Common myeloid progenitor, CD34-positive (primary cell): ENCODE measurements around the gene STAG1.
A peak's percentile ranks its signal among the peaks of the same experiment; 100 is the strongest.
"Not testable (repeated sequence)": the region's sequence is repeated elsewhere in the genome, so short reads cannot be mapped to it uniquely, and the experiment has no call there.

ENCODE experiments used
- CTCF ChIA-PET: fragments of 350-600 bp; sonication (Branson Sonifier 250); formaldehyde crosslinking; loops from one replicate; lab custom pipeline; 2021; ENCODE audit warnings: antibody characterized with exemption; lab: Charles Lee
- POLR2A ChIA-PET: fragments of 350-600 bp; sonication (Branson Sonifier 250); formaldehyde crosslinking; loops from one replicate; lab custom pipeline; 2021; ENCODE audit warnings: antibody characterized with exemption; lab: Charles Lee
- DNase-seq, 3 donors: peaks; one replicate each; pipeline versions ENCODE4 v3.0.0 to v3.0.0-alpha.2; 2013
- H3K27ac ChIP-seq, 2 experiments: 1 replicate in 1 of 2; 2 replicates in 1 of 2; pipeline ENCODE4 v1.7.0; 2013; ENCODE audit warnings: inconsistent platforms in 2 of 2, low read length in 2 of 2, mild to moderate bottlenecking in 2 of 2, low read depth in 1 of 2, moderate library complexity in 1 of 2; ENCODE audit not compliant: severe bottlenecking in 2 of 2, insufficient read depth in 1 of 2, poor library complexity in 1 of 2
- H3K27me3 ChIP-seq, 5 experiments: replicated peaks in 2 of 5; 1 replicate in 3 of 5; 2 replicates in 2 of 5; pipeline versions ENCODE4 v1.6.1 to v1.7.0; 2013; ENCODE audit warnings: low read length in 4 of 5, mild to moderate bottlenecking in 2 of 5, moderate library complexity in 2 of 5, inconsistent platforms in 1 of 5; ENCODE audit not compliant: insufficient read depth in 5 of 5, control insufficient read depth in 4 of 5
- H3K36me3 ChIP-seq, 4 experiments: 1 replicate in 2 of 4; 2 replicates in 2 of 4; pipeline versions ENCODE4 v1.6.1 to v1.7.0; 2013; ENCODE audit warnings: low read length in 3 of 4, control low read depth in 1 of 4, mild to moderate bottlenecking in 1 of 4; ENCODE audit not compliant: control insufficient read depth in 4 of 4, insufficient read depth in 4 of 4
- H3K4me1 ChIP-seq, 4 experiments: 1 replicate in 3 of 4; 2 replicates in 1 of 4; pipeline versions ENCODE4 v1.6.1 to v1.7.1; 2013; ENCODE audit warnings: low read length in 3 of 4, mild to moderate bottlenecking in 3 of 4, control low read depth in 1 of 4, inconsistent platforms in 1 of 4, moderate library complexity in 1 of 4; ENCODE audit not compliant: control insufficient read depth in 4 of 4, insufficient read depth in 4 of 4; ENCODE audit errors: control extremely low read depth in 1 of 4
- H3K4me3 ChIP-seq, 7 experiments: 1 replicate in 4 of 7; 2 replicates in 3 of 7; pipeline versions ENCODE4 v1.5.1 to v1.7.0; 2013; ENCODE audit warnings: mild to moderate bottlenecking in 7 of 7, low read length in 6 of 7, moderate library complexity in 6 of 7, inconsistent platforms in 2 of 7, low read depth in 2 of 7, control low read depth in 1 of 7; ENCODE audit not compliant: insufficient read depth in 4 of 7, control insufficient read depth in 1 of 7; ENCODE audit errors: extremely low read depth in 1 of 7
- H3K9me3 ChIP-seq, 5 experiments: 1 replicate in 4 of 5; 2 replicates in 1 of 5; pipeline versions ENCODE4 v1.6.1 to v1.7.1; 2013; ENCODE audit warnings: low read length in 4 of 5, mild to moderate bottlenecking in 2 of 5, inconsistent platforms in 1 of 5, low read depth in 1 of 5, moderate library complexity in 1 of 5; ENCODE audit not compliant: control insufficient read depth in 4 of 5, insufficient read depth in 2 of 5; ENCODE audit errors: control extremely low read depth in 1 of 5
- WGBS: methylation state at CpG from one replicate; pipeline ENCODE4 v1.1.5; 2013; ENCODE audit not compliant: insufficient coverage; 5-methylcytosine and 5-hydroxymethylcytosine counted together

The STAG1 gene

DNA sequence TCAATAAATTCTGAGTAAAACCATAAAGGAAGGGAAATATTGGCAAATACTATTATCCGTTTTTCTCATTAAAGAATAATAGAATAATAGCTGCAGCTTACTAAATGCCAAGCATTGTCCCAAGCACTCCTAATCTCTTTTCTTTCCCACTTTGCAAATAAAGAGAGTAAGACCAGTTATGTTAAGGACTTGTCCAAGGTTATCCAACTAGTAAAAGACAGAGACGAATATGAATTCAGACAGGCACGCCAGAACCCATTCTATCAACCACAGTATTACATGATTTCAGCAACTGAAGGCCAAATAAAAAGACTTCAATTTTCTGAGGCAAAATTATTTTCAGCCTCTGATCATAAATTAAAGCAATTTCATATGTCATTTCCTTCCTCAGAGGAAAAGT lies 235.5 kb downstream of the STAG1 start:
- ChIA-PET POLR2A (no interaction called here), CTCF (no interaction called here)

GRCh38 chr3:136516095-136516494 lies 236.1 kb downstream of the STAG1 start:
- Histone ChIP-seq H3K4me1 (peaks cover 0 to 10% (median 0%) of the 10 kb centered on the region in 4 experiments), H3K9me3 (no peaks in the 10 kb centered on the region), H3K27ac (no peak overlapping the region), H3K36me3 (peaks cover 0 to 3% (median under 1%) of the 10 kb centered on the region in 4 experiments), H3K4me3 (no peak overlapping the region), H3K27me3 (no peaks in the 10 kb centered on the region)
- ChIA-PET POLR2A (no interaction called here), CTCF (no interaction called here)
- DNase-seq: no peak
- WGBS: 100% methylated on average over 2 of the region's 5 CpGs

More for the DNA sequence above, 235.5 kb downstream of the STAG1 start:
- Histone ChIP-seq H3K4me1 (peaks cover 0 to 10% (median 0%) of the 10 kb centered on the region in 4 experiments), H3K27me3 (no peaks in the 10 kb centered on the region), H3K4me3 (no peak overlapping the region), H3K9me3 (no peaks in the 10 kb centered on the region), H3K36me3 (peaks cover 0 to 4% (median 2%) of the 10 kb centered on the region in 4 experiments), H3K27ac (peak overlapping the region; percentile 10 to 29)
- 17% methylated on average over 2 of the region's 3 CpGs for WGBS
- peak in 2 of 3 donors; percentile 20 to 41 for DNase-seq

DNA sequence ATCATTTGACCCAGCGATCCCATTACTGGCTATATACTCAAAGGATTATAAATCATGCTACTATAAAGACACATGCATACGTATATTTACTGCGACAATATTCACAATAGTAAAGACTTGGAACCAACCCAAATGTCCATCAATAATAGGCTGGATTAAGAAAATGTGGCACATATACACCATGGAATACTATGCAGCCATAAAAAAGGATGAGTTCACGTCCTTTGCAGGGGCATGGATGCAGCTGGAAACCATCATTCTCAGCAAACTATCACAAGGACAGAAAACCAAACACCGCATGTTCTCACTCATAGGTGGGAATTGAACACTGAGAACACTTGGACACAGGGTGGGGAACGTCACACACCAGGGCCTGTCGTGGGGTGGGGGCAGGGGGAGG lies 237.6 kb downstream of the STAG1 start:
- 100% methylated on average over 1 of the region's 7 CpGs for WGBS
- H3K27me3 ChIP-seq, H3K4me3 ChIP-seq, H3K27ac ChIP-seq, DNase-seq, H3K9me3 ChIP-seq, H3K36me3 ChIP-seq, CTCF ChIA-PET, POLR2A ChIA-PET: not testable (repeated sequence)
- H3K4me1 ChIP-seq: peaks cover 0 to 10% (median 0%) of the 10 kb centered on the region in 4 experiments

GRCh38 chr3:136513367-136513766 lies 238.8 kb downstream of the STAG1 start:
- ChIA-PET CTCF (no interaction called here), POLR2A (interaction anchor here (0.6 to 0.7 kb wide), 2 partner anchors 28 to 102 kb away, joined by 4 to 9 read pairs; no protein-coding TSS in a partner anchor)
- no CpG with 5 or more reads among the region's 2 CpGs for WGBS
- Histone ChIP-seq H3K4me3 (no peak overlapping the region), H3K36me3 (peaks cover 0 to 4% (median 2%) of the 10 kb centered on the region in 4 experiments), H3K27me3 (no peaks in the 10 kb centered on the region), H3K9me3 (no peaks in the 10 kb centered on the region), H3K4me1 (peaks cover 0 to 10% (median 0%) of the 10 kb centered on the region in 4 experiments), H3K27ac (no peak overlapping the region)
- DNase-seq: no peak

DNA sequence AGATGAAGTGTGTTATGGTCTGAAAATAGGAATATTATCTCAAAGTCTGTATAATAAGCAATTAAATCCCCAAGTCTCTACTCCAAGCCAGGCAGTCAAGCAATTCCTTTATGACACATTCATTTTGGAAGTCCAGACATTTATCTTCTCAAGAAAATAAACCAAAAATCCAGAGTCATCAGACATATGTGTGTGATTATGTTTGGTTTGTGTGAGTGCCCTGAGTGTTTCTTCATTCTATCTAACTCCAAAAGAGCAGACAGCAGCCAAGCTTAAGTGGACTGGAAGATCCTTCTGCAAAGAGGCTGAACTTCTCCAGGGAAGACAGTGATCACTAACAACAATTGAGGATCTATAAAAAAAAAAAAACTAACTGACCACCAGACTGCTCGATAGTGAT lies 239.8 kb downstream of the STAG1 start:
- peaks cover 0 to 10% (median 0%) of the 10 kb centered on the region in 4 experiments for H3K4me1 ChIP-seq
- CTCF ChIA-PET: interaction anchor here (1.4 kb wide), 1 partner anchor 34 kb away, joined by 3 read pairs; no protein-coding TSS in a partner anchor
- peaks cover 0 to 3% (median 1%) of the 10 kb centered on the region in 4 experiments for H3K36me3 ChIP-seq
- no peak for DNase-seq
- H3K27ac ChIP-seq: no peak overlapping the region
- no peaks in the 10 kb centered on the region for H3K9me3 ChIP-seq
- no peaks in the 10 kb centered on the region for H3K27me3 ChIP-seq
- POLR2A ChIA-PET: no interaction called here
- WGBS: no CpG with 5 or more reads among the region's 1 CpG
- H3K4me3 ChIP-seq: no peak overlapping the region

- peaks cover 4 to 6% (median 5%) of the 10 kb centered on the region in 4 experiments for H3K36me3 ChIP-seq
- DNase-seq: no peak
- H3K27me3 ChIP-seq: no peaks in the 10 kb centered on the region
- H3K4me1 ChIP-seq: no peaks in the 10 kb centered on the region
- H3K9me3 ChIP-seq: no peaks in the 10 kb centered on the region
- H3K27ac ChIP-seq: no peak overlapping the region
- ChIA-PET POLR2A (no interaction called here), CTCF (no interaction called here)
- no peak overlapping the region for H3K4me3 ChIP-seq
- WGBS: 100% methylated on average over 1 of the region's 1 CpG
These were observed 246.5 kb downstream of the STAG1 start for GRCh38 chr3:136505676-136506075.

DNA sequence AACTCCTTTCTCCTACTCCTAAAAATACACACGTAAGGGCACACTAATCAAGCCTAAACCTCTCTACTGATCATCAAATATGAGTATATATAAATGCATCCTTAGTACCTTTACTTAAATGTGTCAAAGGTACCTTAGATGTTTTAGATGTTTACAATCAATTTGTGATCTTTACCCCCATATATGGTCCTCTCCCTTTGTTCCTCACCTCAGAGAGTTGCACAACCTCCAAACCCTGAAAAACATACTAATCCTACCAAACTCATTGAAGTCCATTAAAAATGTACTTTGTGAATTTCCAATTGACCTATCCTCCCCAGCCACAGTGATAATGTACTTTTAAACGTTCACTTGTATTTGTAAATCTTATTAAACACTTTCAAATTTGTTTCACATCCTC lies 249.1 kb downstream of the STAG1 start:
- no peak for DNase-seq
- H3K27me3 ChIP-seq: no peaks in the 10 kb centered on the region
- CTCF ChIA-PET: no interaction called here
- POLR2A ChIA-PET: interaction anchor here (0.7 kb wide), 1 partner anchor 1902 kb away, joined by 3 read pairs; no protein-coding TSS in a partner anchor
- no CpG with 5 or more reads among the region's 2 CpGs for WGBS
- H3K4me3 ChIP-seq: no peak overlapping the region
- H3K4me1 ChIP-seq: no peaks in the 10 kb centered on the region
- no peaks in the 10 kb centered on the region for H3K9me3 ChIP-seq
- peaks cover 6 to 8% (median 6%) of the 10 kb centered on the region in 4 experiments for H3K36me3 ChIP-seq
- no peak overlapping the region for H3K27ac ChIP-seq
